ENCODE measurements around the gene PIGR. TPM values are rescaled to one million over a fixed set of nuclear protein-coding genes. Genes with fewer than 3 reads are reported as not detected.

Gene PIGR
- total and polyA plus RNA-seq, 2 of the 8 experiments (the other 6 are each of a cell fraction or from before 2014, with no cell fraction given) = not detected

DNA sequence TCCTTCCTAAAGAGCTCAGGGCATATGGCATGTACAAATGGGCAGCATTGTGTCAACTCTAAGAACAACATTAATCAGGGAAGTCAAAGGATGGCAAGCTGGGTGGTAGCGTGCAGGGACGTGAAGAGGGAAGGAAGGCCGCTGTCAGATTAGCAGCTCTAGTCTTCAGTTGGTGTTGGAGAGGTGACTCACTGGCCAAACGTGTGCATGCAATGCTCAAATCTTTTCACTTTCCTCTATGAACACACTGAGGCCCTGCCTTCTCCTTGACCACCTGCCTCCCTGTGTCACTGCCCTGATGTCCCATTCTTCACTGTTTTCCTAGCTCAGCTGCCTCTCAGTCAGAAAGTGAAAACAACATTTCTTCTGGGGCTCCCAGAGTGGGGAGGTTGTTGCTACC lies 5.9 kb upstream of the PIGR start (continued):
- TF ChIP-seq TAF1 (IDR thresholded peaks at IDR 0.05; ENCODE audit: low read depth, low read length) = no peak
- TF ChIP-seq MAFK (IDR thresholded peaks at IDR 0.05; ENCODE audit: low read depth, low read length) = no peak
- no peak for TF ChIP-seq CHD1 (IDR thresholded peaks at IDR 0.05; ENCODE audit: low read depth, low read length)
- no peak for TF ChIP-seq SIN3A (conservative IDR thresholded peaks at IDR 0.05 in 1 of 2, IDR thresholded peaks at IDR 0.05 in 1 of 2; ENCODE audit: low read depth in 1 of 2, low read length in 2 of 2)
- no peak for TF ChIP-seq SP1 (IDR thresholded peaks at IDR 0.05; ENCODE audit: low read depth, low read length)
- TF ChIP-seq CREB1 (IDR thresholded peaks at IDR 0.05) = no peak
- no peak for TF ChIP-seq RXRA (IDR thresholded peaks at IDR 0.05; ENCODE audit: insufficient read depth, low read depth, low read length)
